Measurements from ENCODE around the gene SUPT4H1. TPM values are rescaled to one million over a fixed set of nuclear protein-coding genes. Genes with fewer than 3 reads are reported as not detected.
"Not testable (repeated sequence)": the region's sequence is repeated elsewhere in the genome, so short reads cannot be mapped to it uniquely, and the experiment has no call there.

SUPT4H1 gene
- 40.0 TPM for total RNA-seq

- peak; percentile 97 for ATAC-seq
- peak; percentile 94 for DNase-seq (ENCODE audit: low spot score)
These were observed at the start of gene SUPT4H1 for GRCh38 chr17:58351831-58352595. Gene SUPT4H1 (minus strand): TSS chr17:58352201. CDS start chr17:58352135, 66 bp downstream.

- ATAC-seq (no peak), DNase-seq (ENCODE audit: low spot score) (no peak)
These were observed 49.3 kb upstream of the SUPT4H1 start for GRCh38 chr17:58401287-58401686.

GRCh38 chr17:58400826-58401225 is 48.8 kb upstream of the SUPT4H1 start:
- DNase-seq (ENCODE audit: low spot score) (no peak), ATAC-seq (no peak)

GRCh38 chr17:58399974-58400373 is 48.0 kb upstream of the SUPT4H1 start:
- DNase-seq (ENCODE audit: low spot score) (no peak), ATAC-seq (no peak)

- DNase-seq (ENCODE audit: low spot score) (no peak), ATAC-seq (no peak)
These were observed 46.7 kb upstream of the SUPT4H1 start for GRCh38 chr17:58398574-58399266.

GRCh38 chr17:58397421-58397820 is 45.4 kb upstream of the SUPT4H1 start:
- DNase-seq (ENCODE audit: low spot score); ATAC-seq: not testable (repeated sequence)

- ATAC-seq (no peak), DNase-seq (ENCODE audit: low spot score) (no peak)
These were observed 44.2 kb upstream of the SUPT4H1 start for GRCh38 chr17:58396173-58396572.

- ATAC-seq = no peak
- DNase-seq (ENCODE audit: low spot score) = no peak
These were observed 42.7 kb upstream of the SUPT4H1 start for GRCh38 chr17:58394534-58395223.

GRCh38 chr17:58391302-58391984 is 39.4 kb upstream of the SUPT4H1 start:
- ATAC-seq (peak; percentile 93), DNase-seq (ENCODE audit: low spot score) (peak; percentile 96)

GRCh38 chr17:58390884-58391283 is 38.9 kb upstream of the SUPT4H1 start:
- ATAC-seq = peak; percentile 24

GRCh38 chr17:58388302-58389190 is 36.5 kb upstream of the SUPT4H1 start:
- ATAC-seq (no peak), DNase-seq (ENCODE audit: low spot score) (no peak)

More at GRCh38 chr17:58390884-58391283, 38.9 kb upstream of the SUPT4H1 start:
- no peak for DNase-seq (ENCODE audit: low spot score)

- ATAC-seq = no peak
- no peak for DNase-seq (ENCODE audit: low spot score)
These were observed 35.8 kb upstream of the SUPT4H1 start for GRCh38 chr17:58387834-58388233.

- ATAC-seq (no peak), DNase-seq (ENCODE audit: low spot score) (no peak)
These were observed 34.7 kb upstream of the SUPT4H1 start for GRCh38 chr17:58386708-58387107.

GRCh38 chr17:58385359-58385899 is 33.4 kb upstream of the SUPT4H1 start:
- DNase-seq (ENCODE audit: low spot score) (no peak), ATAC-seq (no peak)

- no peak for ATAC-seq
- DNase-seq (ENCODE audit: low spot score) = no peak
These were observed 32.9 kb upstream of the SUPT4H1 start for GRCh38 chr17:58384897-58385296.

GRCh38 chr17:58383892-58384462 is 32.0 kb upstream of the SUPT4H1 start:
- DNase-seq (ENCODE audit: low spot score) = peak; percentile 73
- ATAC-seq = peak; percentile 68

- ATAC-seq (peak; percentile 50), DNase-seq (ENCODE audit: low spot score) (peak; percentile 82)
These were observed 30.9 kb upstream of the SUPT4H1 start for GRCh38 chr17:58382872-58383242.

GRCh38 chr17:58382108-58382871 is 30.3 kb upstream of the SUPT4H1 start:
- DNase-seq (ENCODE audit: low spot score) = no peak
- ATAC-seq = peak; percentile 16
